ENCODE data around the gene TUBB3. TPM values are rescaled to one million over a fixed set of nuclear protein-coding genes. Genes with fewer than 3 reads are reported as not detected.

Gene TUBB3
- total and polyA plus RNA-seq, 2 of the 8 experiments (the other 6 are each of a cell fraction or from before 2014, with no cell fraction given): 275 to 393 TPM

- no peak for TF ChIP-seq RAD21 (IDR thresholded peaks at IDR 0.05 in 1 of 2, conservative IDR thresholded peaks at IDR 0.05 in 1 of 2; ENCODE audit: low read depth in 2 of 2, low read length in 2 of 2)
- TF ChIP-seq JUN (IDR thresholded peaks at IDR 0.05; ENCODE audit: low read depth, low read length): no peak
- TF ChIP-seq E2F6 (IDR thresholded peaks at IDR 0.05): no peak
- TF ChIP-seq SP4 (IDR thresholded peaks at IDR 0.05; ENCODE audit: low read length): no peak
- TF ChIP-seq TBP (IDR thresholded peaks at IDR 0.05; ENCODE audit: low read depth, low read length): no peak
- no peak for TF ChIP-seq RNF2 (IDR thresholded peaks at IDR 0.05; ENCODE audit: borderline replicate concordance, low read depth, low read length, missing control alignments, poor library complexity, severe bottlenecking)
- no peak for TF ChIP-seq TAF7 (optimal IDR thresholded peaks at IDR 0.05; ENCODE audit: borderline replicate concordance, low read depth, low read length)
- no peak for TF ChIP-seq CEBPB (IDR thresholded peaks at IDR 0.05; ENCODE audit: low read depth, low read length)
Measured at GRCh38 chr16:89954462-89954861, 31.3 kb downstream of the TUBB3 start (continued).
